Body of pancreas (tissue), 4 donors: ENCODE measurements around the gene PRUNE2. TPM values are rescaled to one million over a fixed set of nuclear protein-coding genes. Genes with fewer than 3 reads are reported as not detected.

Experiments
- ATAC-seq: fragments of 150-250 bp; one replicate; pipeline ENCODE4 v1.9.1; 2016
- DNase-seq, 4 donors: peaks; one replicate each; pipeline ENCODE4 v3.0.0-alpha.2; 2019
- H3K27ac ChIP-seq, 4 donors: fragments of 200-600 bp; sonication (generic); 1 replicate in 3 of 4; 2 replicates in 1 of 4; pipeline versions ENCODE4 v1.5.1 to v1.6.1; 2016 to 2019; ENCODE audit warnings: mild to moderate bottlenecking in 1 of 4, mixed read lengths in 1 of 4, moderate library complexity in 1 of 4
- H3K27me3 ChIP-seq, 2 donors: fragments of 200-600 bp; sonication (generic); one replicate each; pipeline ENCODE4 v1.6.0; 2016; ENCODE audit warnings: mild to moderate bottlenecking in 1 of 2
- H3K36me3 ChIP-seq, 2 donors: fragments of 200-600 bp; sonication (generic); replicated peaks in 1 of 2; 2 replicates each; pipeline ENCODE4 v1.5.1; 2016; ENCODE audit warnings: low read depth in 2 of 2; ENCODE audit not compliant: insufficient read depth in 1 of 2
- H3K4me1 ChIP-seq: fragments of 200-600 bp; sonication (generic); one replicate; pipeline ENCODE4 v1.6.0; 2016
- H3K4me3 ChIP-seq, 2 donors: fragments of 200-600 bp; sonication (generic); 1 replicate in 1 of 2; 2 replicates in 1 of 2; pipeline ENCODE4 v1.5.1; 2016 to 2019
- H3K9me3 ChIP-seq, 3 donors: fragments of 200-600 bp; sonication (generic); 1 replicate in 2 of 3; 2 replicates in 1 of 3; pipeline ENCODE4 v1.5.1; 2016
- CTCF ChIP-seq, 7 experiments: fragments of 450-650 bp in 4 of 7; fragments of 200-600 bp in 3 of 7; sonication (generic) in 3 of 7; IDR thresholded peaks; one replicate each; pipeline ENCODE4 v1.5.1; 2016 to 2019; ENCODE audit warnings: antibody characterized with exemption in 7 of 7
- POLR2A ChIP-seq, 3 donors: fragments of 450-650 bp; IDR thresholded peaks; one replicate each; pipeline ENCODE4 v1.6.1; 2016; ENCODE audit warnings: antibody characterized with exemption in 3 of 3, mild to moderate bottlenecking in 2 of 3
- WGBS, 2 donors: methylation state at CpG; one replicate each; pipeline ENCODE4 v1.1.5; 2017; 5-methylcytosine and 5-hydroxymethylcytosine counted together
- intact Hi-C: fragments of 100-400 bp; cut with DNase I; formaldehyde crosslinking; loops from one replicate; pipeline ENCODE4 v1.15.1; 2023
- total RNA-seq, 2 donors: library from RNA; depleted of rRNA; stranded (reverse); fragments of >200 nt; gene quantifications; one replicate each; pipeline ENCODE4 v1.1.0, GENCODE V29; 2016

PRUNE2 gene
- total RNA-seq, 2 donors from 2014 or later = 3.9 to 15.2 TPM

- H3K27me3 ChIP-seq = no peaks in the 10 kb centered on the region
- ATAC-seq (no peak), DNase-seq (no peak)
- intact Hi-C loops = no loop called here
- no peaks in the 10 kb centered on the region for H3K4me1 ChIP-seq
- H3K4me3 ChIP-seq = no peak overlapping the region
- WGBS, 2 donors = 28 to 32% methylated on average over 3 of the region's 3 CpGs
- no peaks in the 10 kb centered on the region for H3K36me3 ChIP-seq
- H3K27ac ChIP-seq = peak overlapping the region in 2 of 4 donors; percentile 10 to 34
- TF ChIP-seq CTCF (IDR thresholded peaks at IDR 0.05) (no peak), POLR2A (IDR thresholded peaks at IDR 0.05) (no peak)
- H3K9me3 ChIP-seq = no peaks in the 10 kb centered on the region
Measured at GRCh38 chr9:76571288-76571687, 334.6 kb downstream of the PRUNE2 start.

GRCh38 chr9:76570826-76571225 lies 335.1 kb downstream of the PRUNE2 start:
- DNase-seq (no peak), ATAC-seq (no peak)
- Histone ChIP-seq H3K27ac (no peak overlapping the region), H3K27me3 (no peaks in the 10 kb centered on the region), H3K4me3 (no peak overlapping the region), H3K36me3 (no peaks in the 10 kb centered on the region), H3K4me1 (no peaks in the 10 kb centered on the region), H3K9me3 (no peaks in the 10 kb centered on the region)
- WGBS, 2 donors = 96 to 97% methylated on average over 2 of the region's 2 CpGs
- no peak for TF ChIP-seq POLR2A (IDR thresholded peaks at IDR 0.05)
- TF ChIP-seq CTCF (IDR thresholded peaks at IDR 0.05) = no peak
- intact Hi-C loops = no loop called here

- no peaks in the 10 kb centered on the region for H3K27me3 ChIP-seq
- TF ChIP-seq CTCF (IDR thresholded peaks at IDR 0.05) (no peak), POLR2A (IDR thresholded peaks at IDR 0.05) (no peak)
- WGBS, 2 donors = 90 to 100% methylated on average over 2 of the region's 2 CpGs
- DNase-seq (no peak), ATAC-seq (no peak)
- H3K27ac ChIP-seq = no peak overlapping the region
- H3K4me3 ChIP-seq = no peak overlapping the region
- H3K9me3 ChIP-seq = no peaks in the 10 kb centered on the region
- intact Hi-C loops = no loop called here
- H3K4me1 ChIP-seq = no peaks in the 10 kb centered on the region
- no peaks in the 10 kb centered on the region for H3K36me3 ChIP-seq
Measured at GRCh38 chr9:76567086-76567485, 338.8 kb downstream of the PRUNE2 start.

GRCh38 chr9:76564297-76564696 lies 341.6 kb downstream of the PRUNE2 start:
- Histone ChIP-seq H3K36me3 (no peaks in the 10 kb centered on the region), H3K9me3 (no peaks in the 10 kb centered on the region), H3K4me1 (peaks cover 5% of the 10 kb centered on the region), H3K27me3 (no peaks in the 10 kb centered on the region), H3K27ac (no peak overlapping the region), H3K4me3 (no peak overlapping the region)
- intact Hi-C loops = no loop called here
- no peak for DNase-seq
- TF ChIP-seq CTCF (IDR thresholded peaks at IDR 0.05) (no peak), POLR2A (IDR thresholded peaks at IDR 0.05) (no peak)
- no peak for ATAC-seq

- intact Hi-C loops = no loop called here
- no peak overlapping the region for H3K4me3 ChIP-seq
- no peak for DNase-seq
- H3K27me3 ChIP-seq = no peaks in the 10 kb centered on the region
- H3K36me3 ChIP-seq = no peaks in the 10 kb centered on the region
- H3K27ac ChIP-seq = peak overlapping the region in 1 of 4 donors; percentile 49
- ATAC-seq = no peak
- H3K4me1 ChIP-seq = peaks cover 5% of the 10 kb centered on the region
- H3K9me3 ChIP-seq = no peaks in the 10 kb centered on the region
- TF ChIP-seq POLR2A (IDR thresholded peaks at IDR 0.05) (no peak), CTCF (IDR thresholded peaks at IDR 0.05) (no peak)
Measured at GRCh38 chr9:76562511-76562911, 343.4 kb downstream of the PRUNE2 start.
